IMR-90 (cell line): ENCODE results near the gene ABCC4. TPM values are rescaled to one million over a fixed set of nuclear protein-coding genes. Genes with fewer than 3 reads are reported as not detected.

ENCODE experiments used
- ATAC-seq: fragments of 200-7000 bp; cut with Tn5 transposase; 2 replicates; pipeline ENCODE4 v1.9.1; 2020; ENCODE audit warnings: low read depth, mild to moderate bottlenecking, moderate library complexity
- BruUV-seq: library from RNA; stranded (reverse); fragments of 400-500 nt; replicated peaks from 2 replicates; lab custom pipeline; 2021; lab: Mats Ljungman, UMichigan
- CTCF ChIA-PET: fragments of 300-600 bp; formaldehyde crosslinking; extraction: SDS; loops from one replicate; lab custom pipeline; 2021; ENCODE audit warnings: antibody characterized with exemption; lab: Yijun Ruan, JAX
- POLR2A ChIA-PET: fragments of 300-600 bp; sonication (Branson Sonifier 250); formaldehyde crosslinking; loops from one replicate; lab custom pipeline; 2022; ENCODE audit warnings: antibody characterized with exemption; ENCODE audit not compliant: unreplicated experiment; lab: Charles Lee
- DNase-seq: peaks from one replicate; pipeline ENCODE4 v3.0.0; 2013
- H2AFZ ChIP-seq: replicated peaks from 2 replicates; pipeline ENCODE3; 2013; ENCODE audit warnings: low read length, mild to moderate bottlenecking; ENCODE audit not compliant: poor library complexity
- H2AK5ac ChIP-seq: 2 replicates; pipeline ENCODE4 v1.6.1; 2013; ENCODE audit warnings: low read depth, low read length, inconsistent platforms
- H2AK9ac ChIP-seq: replicated peaks from 2 replicates; pipeline ENCODE3; 2013; ENCODE audit warnings: mild to moderate bottlenecking, low read depth, low read length, moderate library complexity; ENCODE audit not compliant: poor library complexity
- H2BK120ac ChIP-seq: 2 replicates; pipeline ENCODE4 v1.6.1; 2013; ENCODE audit warnings: low read depth, low read length, inconsistent platforms
- H2BK15ac ChIP-seq: 3 replicates; pipeline ENCODE4 v1.6.1; 2013; ENCODE audit warnings: low read depth, low read length, inconsistent platforms
- H2BK20ac ChIP-seq: 2 replicates; pipeline ENCODE4 v1.6.1; 2013; ENCODE audit warnings: low read depth, mild to moderate bottlenecking, inconsistent platforms, low read length, moderate library complexity
- H2BK5ac ChIP-seq: 2 replicates; pipeline ENCODE4 v1.6.1; 2013; ENCODE audit warnings: mild to moderate bottlenecking, low read depth, low read length, inconsistent platforms; ENCODE audit not compliant: poor library complexity, severe bottlenecking
- H3K14ac ChIP-seq: replicated peaks from 2 replicates; pipeline ENCODE4 v1.6.1; 2013; ENCODE audit warnings: low read depth, low read length, inconsistent platforms
- H3K18ac ChIP-seq: 2 replicates; pipeline ENCODE4 v1.6.1; 2013; ENCODE audit warnings: low read depth, low read length, control low read depth
- H3K23ac ChIP-seq: 2 replicates; pipeline ENCODE4 v1.6.1; 2013; ENCODE audit warnings: low read depth, low read length, inconsistent platforms
- H3K27ac ChIP-seq: 2 replicates; pipeline ENCODE4 v1.5.1; 2013; ENCODE audit warnings: mild to moderate bottlenecking, control low read depth, low read length; ENCODE audit not compliant: insufficient read depth
- H3K27me3 ChIP-seq: 2 replicates; pipeline ENCODE4 v1.6.1; 2013; ENCODE audit warnings: low read length; ENCODE audit not compliant: control insufficient read depth, insufficient read depth
- H3K36me3 ChIP-seq: 2 replicates; pipeline ENCODE4 v1.6.1; 2013; ENCODE audit warnings: low read length, mixed read lengths; ENCODE audit not compliant: control insufficient read depth, insufficient read depth
- H3K4ac ChIP-seq: 2 replicates; pipeline ENCODE4 v1.6.1; 2013; ENCODE audit warnings: low read depth, low read length, inconsistent platforms
- H3K4me1 ChIP-seq: 2 replicates; pipeline ENCODE4 v1.6.1; 2013; ENCODE audit warnings: low read length, mixed read lengths; ENCODE audit not compliant: control insufficient read depth, insufficient read depth
- H3K4me2 ChIP-seq: 2 replicates; pipeline ENCODE4 v1.6.1; 2013; ENCODE audit warnings: low read depth, mild to moderate bottlenecking, control low read depth, low read length, moderate library complexity
- H3K4me3 ChIP-seq: 2 replicates; pipeline ENCODE4 v1.5.1; 2013; ENCODE audit warnings: low read depth, mild to moderate bottlenecking, control low read depth, low read length, moderate library complexity; ENCODE audit not compliant: insufficient read depth
- H3K56ac ChIP-seq: 2 replicates; pipeline ENCODE4 v1.6.1; 2013; ENCODE audit warnings: low read length, inconsistent platforms; ENCODE audit not compliant: insufficient read depth; ENCODE audit errors: extremely low read depth
- H3K79me1 ChIP-seq, 2 experiments: 2 replicates each; pipeline ENCODE4 v1.6.1; 2013; ENCODE audit warnings: low read length in 2 of 2, inconsistent platforms in 1 of 2, low read depth in 1 of 2
- H3K9ac ChIP-seq: 2 replicates; pipeline ENCODE4 v1.6.1; 2013; ENCODE audit warnings: low read depth, low read length, control low read depth
- H3K9me1 ChIP-seq: 2 replicates; pipeline ENCODE4 v1.6.1; 2013; ENCODE audit warnings: low read length, inconsistent platforms; ENCODE audit not compliant: insufficient read depth
- H3K9me3 ChIP-seq: 2 replicates; pipeline ENCODE4 v1.6.1; 2013; ENCODE audit warnings: low read length; ENCODE audit not compliant: control insufficient read depth, insufficient read depth
- H4K20me1 ChIP-seq: 2 replicates; pipeline ENCODE4 v1.6.1; 2013; ENCODE audit warnings: low read length, inconsistent platforms; ENCODE audit not compliant: insufficient read depth
- H4K5ac ChIP-seq: 2 replicates; pipeline ENCODE4 v1.6.1; 2013; ENCODE audit warnings: mild to moderate bottlenecking, low read depth, low read length, control low read depth
- H4K8ac ChIP-seq, 2 experiments: 2 replicates each; pipeline ENCODE4 v1.6.1; 2013; ENCODE audit warnings: low read depth in 2 of 2, low read length in 2 of 2, control low read depth in 1 of 2, inconsistent platforms in 1 of 2
- H4K91ac ChIP-seq: 2 replicates; pipeline ENCODE4 v1.6.1; 2013; ENCODE audit warnings: low read depth, low read length, inconsistent platforms; ENCODE audit not compliant: insufficient read depth
- BHLHE40 ChIP-seq: fragments of 150-350 bp; IDR thresholded peaks from 2 replicates; pipeline ENCODE4 v1.6.1; 2016; ENCODE audit warnings: mild to moderate bottlenecking, low read depth, low read length
- CEBPB ChIP-seq: IDR thresholded peaks from 2 replicates; pipeline ENCODE4 v1.6.1; 2012; ENCODE audit warnings: low read depth, low read length, improper control_type of control experiment
- CHD1 ChIP-seq: IDR thresholded peaks from 2 replicates; pipeline ENCODE4 v1.6.1; 2012; ENCODE audit warnings: low read depth, low read length, improper control_type of control experiment
- FOS ChIP-seq: fragments of 150-350 bp; IDR thresholded peaks from 2 replicates; pipeline ENCODE4 v1.6.1; 2016; ENCODE audit warnings: low read depth, low read length
- MAFK ChIP-seq: IDR thresholded peaks from 2 replicates; pipeline ENCODE4 v1.6.1; 2012; ENCODE audit warnings: low read depth, low read length, improper control_type of control experiment
- MAZ ChIP-seq: IDR thresholded peaks from 2 replicates; pipeline ENCODE4 v1.6.1; 2012; ENCODE audit warnings: low read depth, mild to moderate bottlenecking, low read length, improper control_type of control experiment, moderate library complexity, borderline replicate concordance
- MXI1 ChIP-seq: IDR thresholded peaks from 2 replicates; pipeline ENCODE4 v1.6.1; 2012; ENCODE audit warnings: low read depth, mild to moderate bottlenecking, low read length, moderate library complexity, borderline replicate concordance
- NFE2L2 ChIP-seq: fragments of 150-350 bp; IDR thresholded peaks from 2 replicates; pipeline ENCODE4 v1.6.1; 2016; ENCODE audit warnings: low read depth, mild to moderate bottlenecking, low read length
- POLR2A ChIP-seq: IDR thresholded peaks from 2 replicates; pipeline ENCODE4 v1.6.1; 2012; ENCODE audit warnings: mild to moderate bottlenecking, low read depth, low read length
- RAD21 ChIP-seq: IDR thresholded peaks from 2 replicates; pipeline ENCODE4 v1.6.1; 2012; ENCODE audit warnings: low read length, improper control_type of control experiment
- RCOR1 ChIP-seq: IDR thresholded peaks from 2 replicates; pipeline ENCODE4 v1.6.1; 2012; ENCODE audit warnings: mild to moderate bottlenecking, low read length, improper control_type of control experiment; ENCODE audit not compliant: insufficient replicate concordance
- RFX5 ChIP-seq: IDR thresholded peaks from 2 replicates; pipeline ENCODE4 v1.8.0; 2012; ENCODE audit warnings: low read depth, mild to moderate bottlenecking, low read length, moderate library complexity
- SMC3 ChIP-seq: fragments of 150-350 bp; IDR thresholded peaks from 2 replicates; pipeline ENCODE4 v1.6.1; 2016; ENCODE audit warnings: low read depth, mild to moderate bottlenecking, antibody characterized with exemption, low read length, moderate library complexity
- WGBS, 2 experiments: methylation state at CpG; one replicate each; pipeline versions ENCODE4 v1.1.5 to v1.1.7; 2013; ENCODE audit warnings: missing lambda C conversion rate in 2 of 2; ENCODE audit not compliant: insufficient read length in 1 of 2; ENCODE audit errors: extremely low coverage in 2 of 2; 5-methylcytosine and 5-hydroxymethylcytosine counted together
- dilution Hi-C: fragments of 300-500 bp; cut with HindIII; formaldehyde crosslinking; loops from one replicate; pipeline ENCODE4 v1.14.3; 2018; ENCODE audit warnings: low sequenced_read_pairs; ENCODE audit not compliant: unreplicated experiment
- in situ Hi-C: fragments of 300-500 bp; cut with MboI; formaldehyde crosslinking; loops from 3 replicates; pipeline ENCODE4 v1.14.3; 2019; ENCODE audit warnings: low sequenced_read_pairs, inconsistent platforms, mixed read lengths
- intact Hi-C: fragments of 100-400 bp; cut with micrococcal nuclease; formaldehyde crosslinking; loops from 2 replicates; pipeline ENCODE4 v1.10.0; 2022
- polyA plus RNA-seq, 3 experiments: library from polyadenylated mRNA; depleted of rRNA; stranded (reverse); fragments of >200 nt; gene quantifications; 2 replicates each; pipeline ENCODE4 v1.2.3, GENCODE V29; 2012; ENCODE audit warnings: low replicate concordance in 1 of 3
- total RNA-seq: library from RNA; depleted of rRNA; stranded (reverse); fragments of >200 nt; gene quantifications from 2 replicates; pipeline ENCODE4 v1.2.3, GENCODE V29; 2012
- TF ChIP-seq, protein P1 (sequence below): fragments of 150-350 bp; IDR thresholded peaks from 2 replicates; pipeline ENCODE4 v1.6.1; 2016; ENCODE audit warnings: low read depth, mild to moderate bottlenecking, low read length, moderate library complexity, borderline replicate concordance
- TF ChIP-seq, protein P2 (sequence below): conservative IDR thresholded peaks from 2 replicates; pipeline ENCODE4 v1.5.1; 2012; ENCODE audit warnings: mild to moderate bottlenecking, low read depth, low read length, improper control_type of control experiment
- TF ChIP-seq, protein P3 (sequence below): fragments of 150-350 bp; IDR thresholded peaks from 2 replicates; pipeline ENCODE4 v1.6.1; 2017; ENCODE audit warnings: mild to moderate bottlenecking, antibody characterized with exemption, low read length, low read depth

ABCC4 gene
- total and polyA plus RNA-seq, 2 of the 4 experiments (the other 2 are of a cell fraction), result 16.6 to 41.4 TPM

DNA sequence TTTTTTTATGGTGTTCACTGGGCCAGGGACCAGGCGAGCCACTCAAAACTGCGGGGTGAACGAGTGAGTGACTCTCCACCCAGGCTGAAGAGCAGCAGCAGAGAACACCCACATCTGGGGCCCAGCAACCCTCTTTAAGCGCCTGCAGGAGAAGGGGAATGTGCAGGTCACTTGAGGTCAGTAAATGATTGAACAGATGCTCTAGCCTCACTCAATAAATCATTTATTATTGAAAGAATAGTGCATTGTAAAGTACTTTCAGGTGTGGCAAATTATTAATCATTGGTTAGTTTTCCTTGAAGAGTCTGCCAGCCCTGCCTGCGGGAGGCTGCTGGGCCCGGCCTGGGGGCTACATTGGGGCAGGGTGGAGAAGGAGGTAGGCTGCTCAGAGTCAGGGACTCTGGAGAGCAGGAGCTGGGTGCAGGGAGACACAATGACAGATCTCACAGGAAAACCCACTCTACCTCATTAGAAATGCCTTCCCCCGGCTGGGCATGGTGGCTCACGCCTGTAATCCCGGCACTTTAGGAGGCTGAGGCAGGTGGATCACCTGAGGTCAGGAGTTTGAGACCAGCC lies 42.5 kb downstream of the ABCC4 start:
- Histone ChIP-seq H2BK5ac (no peak overlapping the region), H2AFZ (no peak overlapping the region), H3K56ac (no peak overlapping the region), H4K8ac (no peak overlapping the region), H2BK120ac (0 out of 2 replicates have a peak overlapping the region, but pooled peaks have one; percentile 2), H3K18ac (no peak overlapping the region), H2AK5ac (peak overlapping the region; percentile 22; the same call in 1 of the 2 replicates), H3K27ac (no peak overlapping the region), H3K27me3 (no peaks in the 10 kb centered on the region), H3K9me1 (peaks cover 36% of the 10 kb centered on the region), H3K4ac (peak overlapping the region; percentile 17; the same call in 1 of the 2 replicates), H2BK20ac (no peak overlapping the region), H4K91ac (no peak overlapping the region), H4K20me1 (0 out of 2 replicates have a peak, but pooled peaks cover 4% of the 10 kb centered on the region), H3K79me1 (peaks cover 39 to 89% of the 10 kb centered on the region in 2 experiments), H2BK15ac (no peak overlapping the region), H3K23ac (no peak overlapping the region), H3K4me2 (no peak overlapping the region), H3K4me3 (no peak overlapping the region), H3K9me3 (no peaks in the 10 kb centered on the region), H4K5ac (no peak overlapping the region), H3K36me3 (peaks cover 16% of the 10 kb centered on the region; the same call in 1 of the 2 replicates), H3K14ac (0 out of 2 replicates have a peak overlapping the region, but pooled peaks have one; percentile 8), H3K9ac (no peak overlapping the region), H3K4me1 (peaks cover 20% of the 10 kb centered on the region), H2AK9ac (no peak overlapping the region)
- intact Hi-C loops (no loop called here), dilution Hi-C loops (no loop called here), in situ Hi-C loops (no loop called here)
- DNase-seq (no peak), ATAC-seq (no peak)
- BruUV-seq, result no TSS peak
- ChIA-PET POLR2A (no interaction called here), CTCF (interaction anchor here (0.7 kb wide), 1 partner anchor 449 kb away, joined by 4 read pairs; no protein-coding TSS in a partner anchor)
- no CpG with 5 or more reads among the region's 9 CpGs for WGBS, 2 experiments
- TF ChIP-seq MAFK (no peak), FOS (no peak), RFX5 (no peak), MAZ (no peak), POLR2A (no peak), BHLHE40 (no peak), MXI1 (no peak), CHD1 (no peak), RAD21 (no peak), RCOR1 (no peak), CEBPB (no peak), NFE2L2 (no peak), SMC3 (no peak)
- TF ChIP-seq, protein P1, sequence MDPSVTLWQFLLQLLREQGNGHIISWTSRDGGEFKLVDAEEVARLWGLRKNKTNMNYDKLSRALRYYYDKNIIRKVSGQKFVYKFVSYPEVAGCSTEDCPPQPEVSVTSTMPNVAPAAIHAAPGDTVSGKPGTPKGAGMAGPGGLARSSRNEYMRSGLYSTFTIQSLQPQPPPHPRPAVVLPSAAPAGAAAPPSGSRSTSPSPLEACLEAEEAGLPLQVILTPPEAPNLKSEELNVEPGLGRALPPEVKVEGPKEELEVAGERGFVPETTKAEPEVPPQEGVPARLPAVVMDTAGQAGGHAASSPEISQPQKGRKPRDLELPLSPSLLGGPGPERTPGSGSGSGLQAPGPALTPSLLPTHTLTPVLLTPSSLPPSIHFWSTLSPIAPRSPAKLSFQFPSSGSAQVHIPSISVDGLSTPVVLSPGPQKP, result no peak
- TF ChIP-seq, protein P2, sequence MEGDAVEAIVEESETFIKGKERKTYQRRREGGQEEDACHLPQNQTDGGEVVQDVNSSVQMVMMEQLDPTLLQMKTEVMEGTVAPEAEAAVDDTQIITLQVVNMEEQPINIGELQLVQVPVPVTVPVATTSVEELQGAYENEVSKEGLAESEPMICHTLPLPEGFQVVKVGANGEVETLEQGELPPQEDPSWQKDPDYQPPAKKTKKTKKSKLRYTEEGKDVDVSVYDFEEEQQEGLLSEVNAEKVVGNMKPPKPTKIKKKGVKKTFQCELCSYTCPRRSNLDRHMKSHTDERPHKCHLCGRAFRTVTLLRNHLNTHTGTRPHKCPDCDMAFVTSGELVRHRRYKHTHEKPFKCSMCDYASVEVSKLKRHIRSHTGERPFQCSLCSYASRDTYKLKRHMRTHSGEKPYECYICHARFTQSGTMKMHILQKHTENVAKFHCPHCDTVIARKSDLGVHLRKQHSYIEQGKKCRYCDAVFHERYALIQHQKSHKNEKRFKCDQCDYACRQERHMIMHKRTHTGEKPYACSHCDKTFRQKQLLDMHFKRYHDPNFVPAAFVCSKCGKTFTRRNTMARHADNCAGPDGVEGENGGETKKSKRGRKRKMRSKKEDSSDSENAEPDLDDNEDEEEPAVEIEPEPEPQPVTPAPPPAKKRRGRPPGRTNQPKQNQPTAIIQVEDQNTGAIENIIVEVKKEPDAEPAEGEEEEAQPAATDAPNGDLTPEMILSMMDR, result no peak
- TF ChIP-seq, protein P3, sequence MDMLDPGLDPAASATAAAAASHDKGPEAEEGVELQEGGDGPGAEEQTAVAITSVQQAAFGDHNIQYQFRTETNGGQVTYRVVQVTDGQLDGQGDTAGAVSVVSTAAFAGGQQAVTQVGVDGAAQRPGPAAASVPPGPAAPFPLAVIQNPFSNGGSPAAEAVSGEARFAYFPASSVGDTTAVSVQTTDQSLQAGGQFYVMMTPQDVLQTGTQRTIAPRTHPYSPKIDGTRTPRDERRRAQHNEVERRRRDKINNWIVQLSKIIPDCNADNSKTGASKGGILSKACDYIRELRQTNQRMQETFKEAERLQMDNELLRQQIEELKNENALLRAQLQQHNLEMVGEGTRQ, result no peak
